ENCODE data around the gene SH3RF3.

The SH3RF3 gene

GRCh38 chr2:109305490-109306167 lies 176.6 kb downstream of the SH3RF3 start:
- Histone ChIP-seq H3K4me3 (no peak overlapping the region), H3K27ac (no peak overlapping the region)

DNA sequence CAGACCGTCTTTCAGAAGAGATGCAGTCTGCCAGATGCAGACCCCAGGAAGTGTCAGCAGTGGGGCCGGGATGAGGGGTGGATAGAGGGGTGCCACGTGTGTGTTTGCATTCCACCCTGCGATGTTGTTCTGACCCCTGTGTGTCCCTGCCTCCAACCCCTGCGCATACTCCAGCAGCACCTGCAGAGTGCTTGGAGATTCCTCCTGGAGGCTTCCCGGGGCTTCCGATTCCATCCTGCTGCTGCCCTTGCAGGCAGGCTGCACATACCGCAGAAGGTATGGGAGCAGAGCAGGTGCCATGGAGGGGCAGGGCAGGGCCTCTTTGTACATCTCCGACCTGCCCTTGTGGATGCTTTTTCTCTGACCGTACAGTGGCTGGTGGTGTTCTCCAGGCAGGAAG lies 177.2 kb downstream of the SH3RF3 start:
- Histone ChIP-seq H3K27ac (no peak overlapping the region), H3K4me3 (no peak overlapping the region)

DNA sequence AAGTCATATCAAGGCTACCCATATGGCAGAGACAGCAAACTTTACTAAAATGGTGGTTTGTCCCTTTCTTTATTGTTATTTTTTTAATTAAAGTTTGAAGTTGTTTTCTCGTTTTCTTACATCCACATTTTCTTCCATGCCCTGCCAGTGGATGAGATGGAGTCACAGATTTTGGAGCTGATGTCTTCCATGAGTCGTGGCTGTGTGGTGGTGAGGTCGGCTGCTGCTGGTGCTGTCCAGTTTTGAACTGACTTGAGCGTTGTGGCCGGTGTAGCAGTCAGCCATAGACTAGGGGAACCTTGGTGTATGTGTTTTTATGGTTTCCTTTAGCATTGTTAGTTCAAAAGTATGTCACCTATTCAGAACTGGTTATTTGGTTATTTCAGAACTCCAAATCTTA lies 182.8 kb downstream of the SH3RF3 start:
- Histone ChIP-seq H3K27ac (no peak overlapping the region), H3K4me3 (no peak overlapping the region)

DNA sequence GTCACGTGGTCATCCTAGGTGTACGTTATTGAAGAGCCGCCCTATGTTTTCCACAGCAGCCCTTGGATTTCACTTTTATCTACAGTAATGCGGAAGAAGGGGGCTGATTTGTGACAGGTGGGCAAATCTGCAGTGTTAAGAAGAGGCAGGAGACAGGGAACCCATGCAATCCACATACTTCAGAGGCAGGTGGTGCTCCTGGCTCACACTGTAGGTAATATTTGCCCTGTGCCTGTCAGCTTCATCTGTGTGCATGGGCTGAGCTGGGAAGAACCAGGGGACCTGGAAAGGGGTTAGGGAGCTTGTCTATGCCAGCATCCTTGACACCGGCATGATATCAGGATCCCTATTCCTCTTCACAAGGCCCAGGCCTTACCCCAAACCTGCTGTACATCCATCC lies 183.9 kb downstream of the SH3RF3 start:
- Histone ChIP-seq H3K27ac (no peak overlapping the region), H3K4me3 (no peak overlapping the region)

DNA sequence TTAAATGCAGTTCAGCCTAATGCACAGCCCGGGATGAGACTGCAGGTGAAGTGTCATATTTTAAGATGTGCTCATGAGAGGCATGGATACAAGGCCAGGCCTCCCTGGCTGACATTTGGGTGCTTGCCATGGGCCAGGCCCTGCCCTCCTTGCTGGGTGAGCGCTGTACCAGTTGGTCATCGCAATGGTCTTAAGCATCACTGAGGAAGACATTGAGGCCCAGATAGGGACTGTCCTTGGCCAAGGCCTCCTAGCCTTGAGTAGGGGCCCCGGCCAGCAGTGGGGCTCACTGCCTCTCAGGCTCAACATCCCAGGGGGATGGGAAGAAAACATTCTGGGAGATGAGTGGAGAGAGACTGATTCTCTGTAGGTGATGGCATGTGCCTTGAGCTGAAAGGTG lies 184.3 kb downstream of the SH3RF3 start:
- no peak overlapping the region for H3K27ac ChIP-seq
- H3K4me3 ChIP-seq, result no peak overlapping the region

GRCh38 chr2:109316091-109316490 lies 187.1 kb downstream of the SH3RF3 start:
- Histone ChIP-seq H3K27ac (peak overlapping the region in 1 of 21 experiments; percentile 81), H3K4me3 (no peak overlapping the region)

DNA sequence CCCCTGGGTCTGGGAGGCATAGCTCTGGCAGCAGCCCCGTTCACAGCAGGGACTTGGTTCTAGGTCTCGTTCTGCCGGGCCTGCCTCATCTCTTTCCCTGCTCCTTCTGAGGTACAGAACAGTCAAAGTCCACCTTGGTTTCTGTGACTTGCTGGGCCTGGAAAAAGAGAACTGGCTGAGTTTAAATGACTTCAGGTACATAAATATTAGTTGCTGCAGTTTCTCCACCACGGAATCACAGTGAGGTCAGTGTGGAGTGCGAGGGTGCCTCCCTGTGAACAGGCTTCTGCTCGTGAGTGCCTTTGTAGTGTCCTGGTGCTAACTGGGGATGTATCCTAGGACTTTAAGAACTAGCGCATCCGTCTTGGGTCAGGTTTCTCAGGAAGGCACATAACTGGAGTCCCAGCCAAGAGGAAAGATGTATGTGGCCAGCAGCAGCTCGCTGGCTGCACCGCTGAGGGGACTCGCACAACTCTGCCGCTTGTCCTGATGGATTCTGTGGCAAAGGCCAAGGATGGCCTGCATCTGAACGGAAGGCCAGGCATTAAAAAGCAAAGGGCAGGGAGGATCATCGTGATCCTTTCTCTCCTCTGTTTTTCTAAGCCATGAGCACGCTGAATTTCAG lies 188.6 kb downstream of the SH3RF3 start:
- Histone ChIP-seq H3K27ac (peak overlapping the region in 14 of 21 experiments; percentile 3 to 83 (median 58)), H3K4me3 (no peak overlapping the region)

- H3K27ac ChIP-seq, result peak overlapping the region in 19 of 21 experiments; percentile 1 to 83 (median 55)
- no peak overlapping the region for H3K4me3 ChIP-seq
Measured at GRCh38 chr2:109318150-109318948, 189.3 kb downstream of the SH3RF3 start.

DNA sequence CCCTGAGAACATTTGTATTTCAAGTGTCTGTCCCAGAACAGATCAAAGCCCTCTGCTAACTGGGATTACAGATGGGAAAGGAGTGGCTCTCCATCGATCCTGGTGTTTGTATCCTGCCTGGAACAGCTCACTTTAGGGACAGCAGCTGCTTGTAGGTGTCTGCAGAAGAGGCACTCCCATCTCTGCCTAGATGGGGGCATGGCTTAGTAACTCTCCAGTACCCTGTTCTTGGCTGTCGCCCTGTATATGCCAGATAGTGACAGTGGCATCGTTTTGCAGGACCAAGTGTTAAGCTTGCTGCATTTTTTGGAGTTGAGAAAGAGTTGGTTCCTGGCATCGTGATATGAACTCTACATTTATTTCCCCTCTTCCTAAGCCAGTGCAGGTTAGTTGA lies 189.9 kb downstream of the SH3RF3 start:
- Histone ChIP-seq H3K4me3 (no peak overlapping the region), H3K27ac (peak overlapping the region in 14 of 21 experiments; percentile 1 to 83 (median 54))

DNA sequence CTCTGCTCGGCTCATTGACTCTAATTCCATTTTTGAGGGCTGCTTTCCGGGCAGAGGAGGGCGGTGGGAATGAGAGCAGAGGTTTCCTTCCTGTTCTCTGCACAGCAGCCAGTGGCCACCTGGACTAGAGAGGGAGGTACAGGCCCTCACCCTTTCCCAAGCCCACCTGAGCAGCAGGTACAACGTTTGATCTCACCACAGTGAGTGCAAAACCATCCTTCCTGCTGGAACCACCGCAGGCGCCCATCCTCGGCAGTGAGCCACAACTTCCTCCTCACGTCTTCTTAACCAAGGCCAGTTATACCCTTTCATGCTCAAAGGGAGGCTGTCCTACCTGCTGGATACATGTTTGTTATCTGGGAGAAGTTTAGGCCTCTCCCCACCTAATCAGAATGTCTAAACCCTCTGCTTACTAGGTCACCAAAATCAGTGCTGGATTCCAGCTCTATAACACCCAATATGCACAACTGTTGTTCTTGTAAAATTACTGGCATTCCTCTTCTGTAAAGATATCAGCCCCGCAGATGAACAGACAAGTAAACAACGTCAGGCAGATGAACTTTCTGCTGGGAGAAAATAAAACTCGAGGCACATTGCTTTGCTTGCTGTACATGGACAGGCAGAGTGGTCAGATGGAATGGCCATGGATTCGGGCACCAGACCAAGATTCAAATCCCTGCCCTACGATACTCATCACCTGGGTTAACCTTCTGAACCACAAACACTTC lies 191.4 kb downstream of the SH3RF3 start:
- H3K4me3 ChIP-seq, result no peak overlapping the region
- H3K27ac ChIP-seq, result peak overlapping the region in 1 of 21 experiments; percentile 81

DNA sequence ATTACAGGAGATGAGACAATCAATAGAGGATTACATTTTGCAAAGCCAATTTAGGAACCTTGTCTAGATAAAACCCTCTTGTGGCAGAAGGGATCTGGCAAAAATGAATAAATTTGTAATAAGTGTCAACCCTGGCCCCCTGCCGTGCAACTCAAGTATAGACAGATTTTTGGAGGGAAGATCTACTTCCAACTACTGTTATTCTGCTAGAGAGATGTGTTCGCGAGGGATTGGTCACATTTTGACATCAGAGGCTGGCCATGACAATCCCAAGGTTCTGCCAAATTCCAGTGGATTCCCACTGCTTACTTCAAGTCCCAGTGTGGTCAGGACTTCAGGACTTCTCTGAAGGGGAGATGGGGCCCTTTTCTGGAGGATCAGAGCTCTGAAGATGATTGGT lies 192.6 kb downstream of the SH3RF3 start:
- Histone ChIP-seq H3K27ac (peak overlapping the region in 20 of 21 experiments; percentile 6 to 90 (median 53)), H3K4me3 (no peak overlapping the region)

GRCh38 chr2:109322111-109322510 lies 193.1 kb downstream of the SH3RF3 start:
- Histone ChIP-seq H3K4me3 (no peak overlapping the region), H3K27ac (peak overlapping the region in 20 of 21 experiments; percentile 6 to 90 (median 53))

GRCh38 chr2:109322641-109323040 lies 193.6 kb downstream of the SH3RF3 start:
- H3K4me3 ChIP-seq, result no peak overlapping the region
- peak overlapping the region in 9 of 21 experiments; percentile 26 to 90 (median 50) for H3K27ac ChIP-seq

DNA sequence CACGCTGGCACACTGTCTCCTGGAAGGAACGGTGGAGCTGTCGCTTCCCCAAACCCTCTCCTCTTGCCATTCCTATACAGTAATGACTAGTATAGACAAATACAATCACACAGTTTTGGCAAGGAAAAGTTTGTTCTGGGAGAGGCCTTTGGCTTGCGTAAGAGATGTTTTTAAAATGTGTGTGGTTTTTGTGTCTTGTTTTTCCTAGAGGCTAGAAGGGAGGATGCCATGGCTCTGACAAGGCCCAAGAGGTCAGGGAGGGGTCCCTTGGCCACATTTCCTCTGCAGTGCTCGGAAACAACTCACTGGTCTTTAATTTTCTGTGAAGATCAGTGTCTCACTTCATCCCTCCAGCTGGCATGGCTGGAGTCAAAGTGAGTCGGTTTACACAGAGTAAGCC lies 195.9 kb downstream of the SH3RF3 start:
- Histone ChIP-seq H3K4me3 (no peak overlapping the region), H3K27ac (peak overlapping the region in 10 of 21 experiments; percentile 2 to 81 (median 62))

DNA sequence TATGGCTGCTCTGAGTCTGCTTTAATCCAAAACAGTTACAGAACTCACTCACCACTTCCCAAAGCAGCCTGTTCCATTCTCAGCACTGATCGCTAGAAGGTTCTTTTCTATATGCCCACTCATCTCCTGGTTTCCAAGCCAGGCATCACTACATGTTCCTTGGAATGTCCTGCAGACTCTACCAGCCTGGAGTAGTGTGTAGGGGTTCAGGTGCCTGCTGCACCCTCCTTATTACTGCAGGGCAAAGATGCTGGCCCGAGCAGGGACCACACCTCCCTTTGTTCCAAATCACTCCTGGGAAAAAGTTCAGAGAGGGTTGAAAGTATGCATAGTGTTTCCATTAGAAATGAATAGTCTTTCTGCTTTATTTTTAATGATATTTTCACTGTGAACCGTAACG lies 196.6 kb downstream of the SH3RF3 start:
- Histone ChIP-seq H3K4me3 (no peak overlapping the region), H3K27ac (peak overlapping the region in 14 of 21 experiments; percentile 11 to 81 (median 50))

GRCh38 chr2:109326306-109326705 lies 197.3 kb downstream of the SH3RF3 start:
- Histone ChIP-seq H3K4me3 (no peak overlapping the region), H3K27ac (peak overlapping the region in 4 of 21 experiments; percentile 1 to 81 (median 37))

DNA sequence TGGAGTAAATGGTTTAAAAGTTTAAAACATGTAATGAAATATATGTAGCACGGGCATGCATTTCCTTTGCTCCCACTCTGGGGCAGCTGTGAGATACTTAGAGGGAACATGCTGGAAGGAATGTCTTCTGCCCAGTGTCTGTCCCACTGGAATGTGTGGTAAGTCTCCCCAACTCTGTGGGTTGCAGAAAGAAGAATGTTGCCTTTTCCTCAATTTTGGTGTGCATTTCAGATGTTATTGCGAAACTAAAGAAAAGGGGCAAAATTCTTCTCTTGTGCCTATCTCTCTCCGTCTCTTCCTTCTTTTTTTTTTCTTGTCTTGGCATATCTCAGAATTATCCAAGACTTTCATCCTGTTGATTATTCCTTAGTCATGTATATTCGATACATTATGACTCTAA lies 201.1 kb downstream of the SH3RF3 start:
- Histone ChIP-seq H3K4me3 (no peak overlapping the region), H3K27ac (peak overlapping the region in 2 of 21 experiments; percentile 39 to 93)

DNA sequence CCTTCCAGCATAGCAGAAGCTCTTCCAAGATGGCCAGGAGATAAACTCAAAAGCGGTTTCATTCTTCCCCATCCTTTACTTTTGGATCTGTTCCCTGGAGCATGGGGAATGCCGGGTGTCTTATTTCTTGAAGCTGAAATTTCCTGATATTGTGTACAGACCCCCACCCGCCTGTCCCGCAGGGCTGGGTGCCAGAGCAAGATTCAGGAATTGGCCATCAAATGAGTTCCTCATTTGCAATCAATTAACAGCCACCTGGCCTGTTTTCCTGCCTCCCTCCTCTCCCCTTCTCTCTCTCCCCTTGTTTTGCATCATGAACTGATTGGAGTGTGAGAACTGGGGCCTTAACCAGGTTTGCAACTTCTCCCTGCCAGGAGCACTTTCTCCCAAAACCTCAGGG lies 202.1 kb downstream of the SH3RF3 start:
- H3K27ac ChIP-seq, result peak overlapping the region in 8 of 21 experiments; percentile 23 to 93 (median 78)
- H3K4me3 ChIP-seq, result no peak overlapping the region

DNA sequence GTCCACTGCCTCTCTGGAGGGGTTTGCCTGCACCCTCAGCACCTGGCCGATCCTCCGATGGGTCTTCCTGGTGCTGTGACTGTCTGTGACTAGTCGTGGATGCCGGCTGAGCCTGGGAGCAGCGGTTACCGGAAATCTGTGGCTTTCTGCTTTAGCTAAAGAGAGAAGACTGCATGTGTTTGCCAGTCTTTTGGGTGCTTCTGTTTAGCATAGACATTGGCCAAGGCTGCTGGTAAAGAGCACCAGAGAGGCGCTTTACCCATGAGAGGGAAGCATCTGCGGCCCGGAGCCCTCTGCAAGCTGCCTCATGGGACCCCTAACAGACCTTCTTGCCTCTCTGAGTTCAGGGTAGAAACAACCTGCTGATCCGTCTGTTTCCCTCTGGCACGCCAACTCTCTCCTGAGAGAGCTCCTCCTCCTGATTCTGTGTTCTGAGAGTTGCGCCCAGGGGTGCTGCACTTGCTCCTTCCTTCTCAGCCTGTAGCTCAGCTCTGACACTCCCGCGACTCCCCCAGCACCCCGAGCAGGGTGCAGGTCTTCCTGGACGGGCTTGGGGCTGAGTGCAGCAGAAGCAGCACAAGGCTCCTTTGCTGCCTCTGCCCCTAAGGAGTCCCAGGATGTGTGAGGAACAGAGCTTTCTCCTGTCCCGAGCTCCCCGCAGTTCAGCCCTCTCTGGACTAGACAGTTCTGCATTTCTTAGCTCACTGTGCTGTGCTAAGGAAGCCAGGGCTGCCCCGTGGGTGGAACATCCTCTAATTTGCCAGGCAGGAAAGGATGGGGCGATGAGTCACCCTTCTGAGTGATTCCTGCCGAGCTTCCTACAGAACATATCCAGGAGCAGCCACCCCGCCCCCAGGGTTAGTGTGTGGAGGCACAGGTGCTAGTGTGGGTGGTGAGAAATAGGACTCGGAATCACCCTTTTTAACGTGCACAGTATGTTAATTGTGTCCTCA lies 203.2 kb downstream of the SH3RF3 start:
- Histone ChIP-seq H3K27ac (peak overlapping the region in 19 of 21 experiments; percentile 12 to 93 (median 69)), H3K4me3 (peak overlapping the region in 5 of 7 experiments; percentile 11 to 20 (median 14))

Measured in skin epidermis (tissue), 12 donors.